Forelimb muscle (tissue), 1 donor: ENCODE data around the gene UBALD2. TPM values are rescaled to one million over a fixed set of nuclear protein-coding genes. Genes with fewer than 3 reads are reported as not detected.

ENCODE experiments used
- DNase-seq: peaks from one replicate; pipeline ENCODE4 v3.0.0-alpha.2; 2013; ENCODE audit warnings: low read depth
- polyA plus RNA-seq: library from polyadenylated mRNA; unstranded; fragments of 120-200 nt; gene quantifications from one replicate; pipeline ENCODE4 v1.2.1, GENCODE V29; 2013; ENCODE audit not compliant: insufficient read length

UBALD2 gene
- polyA plus RNA-seq, 1 donor: 18.3 TPM

DNA sequence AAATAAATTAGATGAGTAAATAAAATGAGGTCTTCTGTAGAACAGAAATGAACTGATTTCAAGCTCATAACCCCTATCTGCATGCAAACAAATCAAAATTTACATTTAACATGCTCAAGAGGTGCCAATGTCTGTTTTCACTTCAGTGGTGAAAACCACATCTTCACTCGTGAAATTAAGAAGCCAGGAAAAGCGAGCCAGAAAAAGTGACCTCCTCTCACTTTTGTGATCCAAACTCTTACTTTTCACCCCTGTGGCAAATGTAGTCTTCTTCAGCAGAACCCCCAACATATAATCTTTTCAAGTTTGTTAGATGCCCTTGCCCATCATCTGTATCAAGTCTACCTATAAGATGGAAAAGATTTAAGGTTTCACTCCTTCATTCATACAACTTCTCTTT lies 52.4 kb downstream of the UBALD2 start:
- no peak for DNase-seq

DNA sequence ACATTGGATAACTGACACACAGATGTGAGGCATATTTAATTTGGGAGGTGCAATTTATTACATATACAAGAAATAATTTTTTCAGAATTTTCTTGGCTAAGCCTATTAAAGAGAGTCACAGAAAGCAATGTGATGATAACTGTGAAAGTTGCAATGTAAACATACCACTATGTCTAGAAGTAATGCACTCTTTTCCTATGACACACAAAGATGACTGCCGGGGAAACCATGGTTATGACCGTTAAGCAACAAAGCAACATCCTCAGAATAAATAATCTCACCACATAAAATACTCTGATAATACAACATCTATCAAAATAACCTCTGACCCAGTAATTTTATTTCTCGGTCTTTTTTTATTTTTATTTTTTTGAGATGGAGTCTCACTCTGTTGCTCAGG lies 53.4 kb downstream of the UBALD2 start:
- DNase-seq: no peak

Other genes with a start within 250 kb of the UBALD2 start
- 0.20 TPM for gene EVPL, start 238.0 kb upstream of the UBALD2 start, polyA plus RNA-seq
- gene SRP68, start 192.8 kb upstream of the UBALD2 start, polyA plus RNA-seq: 82.4 TPM
- not detected for gene GALR2, start 190.6 kb upstream of the UBALD2 start, polyA plus RNA-seq
- 7.2 TPM for gene ZACN, start 186.2 kb upstream of the UBALD2 start, polyA plus RNA-seq
- gene EXOC7, start 161.6 kb upstream of the UBALD2 start, polyA plus RNA-seq: 78.3 TPM
- 0.05 TPM for gene FOXJ1, start 124.1 kb upstream of the UBALD2 start, polyA plus RNA-seq
- gene RNF157, start 24.9 kb upstream of the UBALD2 start, polyA plus RNA-seq: 12.1 TPM
- gene QRICH2, start 42.9 kb downstream of the UBALD2 start, polyA plus RNA-seq: 3.5 TPM
- gene PRPSAP1, start 88.6 kb downstream of the UBALD2 start, polyA plus RNA-seq: 31.5 TPM
- gene SPHK1, start 119.3 kb downstream of the UBALD2 start, polyA plus RNA-seq: 1.7 TPM
- gene UBE2O, start 187.8 kb downstream of the UBALD2 start, polyA plus RNA-seq: 14.1 TPM
- 0.37 TPM for gene AANAT, start 202.3 kb downstream of the UBALD2 start, polyA plus RNA-seq
- gene RHBDF2, start 236.1 kb downstream of the UBALD2 start, polyA plus RNA-seq: 6.8 TPM